Stimulated activated naive CD4-positive, alpha-beta T cell (primary cell): Measurements from ENCODE around the gene CCNY.

Source experiments
- DNase-seq, 6 experiments: peaks; one replicate each; lab custom pipeline; 2025; lab: John Stamatoyannopoulos, UW

The CCNY gene

GRCh38 chr10:35558276-35558675, 222.0 kb downstream of the CCNY start:
- DNase-seq, result no peak

GRCh38 chr10:35559416-35559815, 223.1 kb downstream of the CCNY start:
- no peak for DNase-seq

DNA sequence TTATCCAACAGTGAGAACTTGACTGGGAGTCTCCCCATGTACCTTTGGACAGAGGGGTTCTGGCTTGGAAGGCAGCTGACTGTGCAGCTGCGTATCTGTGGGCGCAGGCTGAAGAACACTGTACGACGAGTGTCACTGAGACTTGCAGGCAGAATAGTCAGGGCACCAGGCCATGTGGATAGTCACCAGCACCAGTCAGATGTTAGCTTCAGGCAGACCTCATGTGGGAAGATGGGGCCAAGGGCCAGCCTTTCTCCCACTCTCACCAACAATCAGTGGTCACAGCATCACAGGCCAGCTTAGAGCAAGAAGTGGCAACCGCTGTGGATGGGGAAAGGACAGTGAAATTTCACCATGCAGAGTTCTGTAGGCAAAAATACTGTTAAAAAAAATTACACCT, 225.4 kb downstream of the CCNY start:
- no peak for DNase-seq

- DNase-seq, result no peak
Observed at GRCh38 chr10:35562427-35562826, 226.1 kb downstream of the CCNY start.

- peak in 3 of 6 experiments; percentile 7 to 30 (median 29) for DNase-seq
Observed at GRCh38 chr10:35563261-35563891, 227.1 kb downstream of the CCNY start.

GRCh38 chr10:35564341-35564968, 228.1 kb downstream of the CCNY start:
- DNase-seq, result no peak

- no peak for DNase-seq
Observed at GRCh38 chr10:35565602-35566081, 229.3 kb downstream of the CCNY start.

DNA sequence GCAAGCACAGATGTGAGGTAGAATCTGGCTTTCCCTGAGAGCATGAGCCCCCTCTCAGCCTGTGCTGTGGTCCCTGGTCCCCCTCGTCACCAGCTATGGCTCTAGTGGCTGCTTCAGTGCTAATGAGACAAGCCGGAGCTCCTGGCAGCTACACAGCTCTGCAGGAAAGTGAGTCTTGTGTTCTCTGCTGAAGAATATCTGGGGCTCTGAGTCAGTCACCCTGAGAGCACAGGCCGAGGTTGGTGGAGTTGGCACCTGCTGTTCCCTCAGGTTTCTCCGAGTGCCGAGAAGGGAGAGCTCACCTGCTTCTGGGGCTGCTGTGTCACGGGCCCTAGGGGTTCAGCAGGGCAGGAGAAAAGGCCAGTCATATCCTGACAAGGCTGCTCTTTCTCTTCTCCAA, 231.6 kb downstream of the CCNY start:
- no peak for DNase-seq

GRCh38 chr10:35568483-35569015, 232.2 kb downstream of the CCNY start:
- no peak for DNase-seq

DNA sequence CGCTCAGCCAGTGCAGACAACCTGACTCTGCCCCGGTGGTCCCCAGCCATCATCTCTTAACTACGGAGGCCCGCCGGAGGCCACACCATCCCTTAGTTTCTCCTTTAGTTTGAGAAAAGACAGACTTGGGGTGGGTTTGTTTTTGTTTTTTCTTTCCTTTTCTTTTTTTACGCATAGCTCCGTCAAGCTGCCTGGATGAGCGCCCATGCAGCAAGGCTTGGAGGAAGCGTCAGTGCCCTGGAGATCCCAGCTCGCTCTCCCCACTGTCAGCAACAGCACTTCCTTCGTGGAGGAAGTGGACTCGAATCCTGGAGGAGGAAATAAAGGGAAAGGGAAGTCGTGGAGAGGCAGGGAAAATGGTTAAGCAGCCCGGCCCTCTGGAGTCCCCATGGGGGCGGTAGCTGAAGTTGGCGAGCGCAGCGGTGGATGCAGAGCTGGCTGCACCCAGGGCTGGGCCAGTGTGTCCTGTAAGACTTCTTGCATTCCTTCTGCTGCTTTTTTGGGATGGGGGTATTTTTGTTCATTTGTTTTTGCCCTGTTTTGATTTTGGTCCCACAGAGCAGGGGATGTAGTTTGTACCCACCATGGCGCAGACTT, 232.9 kb downstream of the CCNY start:
- DNase-seq, result no peak

DNA sequence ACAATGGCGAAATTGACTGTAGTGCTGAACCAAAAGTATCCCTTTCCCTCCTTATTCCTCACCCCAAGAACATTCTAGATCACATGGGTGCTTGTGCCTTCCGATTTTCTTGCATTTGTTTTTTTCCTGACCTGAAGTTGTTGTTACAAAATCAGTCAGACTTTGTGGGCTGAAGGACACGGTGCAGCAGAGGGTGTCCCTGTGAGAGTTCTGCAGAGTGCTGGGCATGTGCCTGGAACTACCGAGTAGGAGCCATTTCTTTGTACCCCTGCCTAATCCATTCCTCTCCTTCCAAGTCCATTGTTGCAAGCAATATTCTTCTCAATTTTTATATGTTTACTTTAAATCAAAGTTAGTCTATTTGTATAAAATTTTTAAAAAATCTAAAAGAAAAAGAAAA, 233.5 kb downstream of the CCNY start:
- no peak for DNase-seq

DNA sequence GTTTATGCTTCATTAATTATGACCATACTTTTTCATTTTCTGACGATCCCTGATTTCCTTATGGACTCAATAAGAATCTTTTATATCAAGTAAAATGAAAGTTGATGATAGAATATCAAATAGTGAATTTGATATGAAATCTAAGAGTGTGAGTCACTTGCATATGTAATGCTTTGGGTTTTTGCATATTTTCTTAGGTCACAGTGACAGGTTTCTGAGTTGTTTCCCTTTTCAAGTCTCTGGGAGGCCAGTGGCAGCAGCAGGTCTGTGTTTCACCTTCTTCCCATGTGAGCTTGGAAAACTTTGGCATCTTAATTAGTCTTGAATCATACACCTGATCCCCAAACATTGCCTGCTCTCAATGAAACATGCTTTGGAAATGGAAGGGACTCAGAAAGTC, 234.1 kb downstream of the CCNY start:
- no peak for DNase-seq

DNA sequence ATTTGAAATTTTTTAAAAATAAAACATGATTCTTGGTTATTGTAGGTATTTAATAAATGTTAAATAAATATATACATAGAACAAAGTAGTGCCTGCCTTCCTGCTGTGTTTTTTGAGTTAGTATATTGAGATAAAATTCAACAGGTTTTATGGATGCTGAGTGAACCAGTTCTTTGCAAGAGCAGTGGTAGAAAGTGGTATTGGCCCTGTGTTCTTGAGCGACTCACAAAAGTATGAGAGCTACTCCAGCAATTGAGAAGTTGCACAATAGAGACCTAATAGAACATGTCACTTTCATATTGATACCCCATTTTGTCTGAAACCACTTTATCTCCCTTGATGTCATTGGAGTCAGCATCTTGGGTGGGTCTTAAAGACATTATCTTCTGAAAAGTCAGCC, 236.3 kb downstream of the CCNY start:
- DNase-seq, result no peak

- DNase-seq, result no peak
Observed at GRCh38 chr10:35573796-35574195, 237.5 kb downstream of the CCNY start.

DNA sequence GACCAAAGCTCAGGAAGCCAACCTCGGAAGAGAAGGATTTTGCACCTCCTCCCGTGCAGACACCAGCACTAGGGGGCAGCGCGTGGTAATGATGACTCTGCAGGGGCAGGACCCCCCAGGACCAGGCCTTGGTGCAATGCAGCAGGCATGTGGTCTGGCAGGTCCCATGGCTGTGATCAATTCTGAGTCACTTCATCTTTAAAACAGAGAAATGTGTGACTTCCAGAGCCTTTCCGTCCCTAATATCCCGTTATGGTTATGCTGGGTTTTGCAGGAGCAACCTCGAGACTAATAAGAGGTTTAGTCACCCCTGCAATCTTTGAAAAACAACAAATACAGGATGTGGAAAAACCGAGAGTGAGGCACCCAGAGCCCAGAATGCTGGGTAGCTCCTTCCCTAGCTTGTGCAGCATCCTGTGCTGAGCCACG, 238.6 kb downstream of the CCNY start:
- DNase-seq, result no peak

GRCh38 chr10:35575640-35576039, 239.3 kb downstream of the CCNY start:
- DNase-seq, result no peak

DNA sequence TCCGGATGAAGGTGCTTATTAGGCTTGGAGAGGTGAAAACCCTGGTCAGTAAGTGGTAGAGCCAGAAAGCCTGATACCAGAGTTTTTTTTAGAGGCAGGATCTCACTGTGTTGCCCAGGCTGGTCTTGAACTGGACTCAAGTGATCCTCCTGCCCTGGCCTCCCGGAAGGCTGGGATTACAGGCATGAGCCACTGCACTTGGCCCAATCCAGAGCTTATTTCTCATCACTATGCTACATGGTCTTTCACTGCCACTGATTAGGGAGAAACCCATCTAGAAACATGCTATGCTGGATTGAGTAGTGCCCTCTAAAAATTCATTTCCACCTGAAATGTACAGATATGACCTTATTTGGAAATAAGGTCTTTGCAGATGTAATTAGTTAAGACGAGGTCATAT, 240.4 kb downstream of the CCNY start:
- no peak for DNase-seq

GRCh38 chr10:35577926-35578617, 241.8 kb downstream of the CCNY start:
- no peak for DNase-seq

DNA sequence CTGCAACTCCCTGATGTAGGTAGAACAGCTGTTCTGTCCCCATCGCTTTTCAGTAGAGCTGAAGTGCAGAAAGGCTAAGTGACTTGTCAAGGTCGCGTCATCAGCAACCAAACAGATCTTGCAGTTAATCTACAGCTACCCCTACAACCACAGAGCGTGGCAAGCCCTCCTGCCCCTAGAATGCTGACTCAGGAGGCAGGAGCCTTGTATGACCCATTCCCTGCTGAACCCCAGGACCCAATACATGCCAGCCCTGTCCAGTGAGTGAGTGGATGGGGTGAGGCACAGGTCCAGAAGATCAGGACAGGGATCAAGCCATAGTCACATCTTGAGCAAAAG, 242.3 kb downstream of the CCNY start:
- no peak for DNase-seq

DNA sequence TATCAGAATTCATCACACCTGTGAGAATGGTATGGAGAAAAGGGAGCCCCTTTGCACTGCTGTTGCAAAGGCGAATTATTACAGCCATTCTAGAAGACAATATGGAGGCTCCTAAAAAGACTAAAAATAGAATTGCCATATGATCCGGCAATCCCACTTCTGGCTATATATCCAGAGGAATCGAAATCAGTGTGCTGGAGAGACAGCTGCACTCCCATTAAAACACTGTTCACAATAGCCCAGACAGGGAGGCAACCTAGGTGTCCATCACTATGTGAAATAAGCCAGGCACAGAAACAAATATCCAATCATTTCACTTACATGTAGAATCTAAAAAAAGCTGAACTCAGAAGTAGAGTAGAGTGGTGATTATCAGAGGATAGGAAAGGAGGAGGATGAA, 242.8 kb downstream of the CCNY start:
- no peak for DNase-seq

DNA sequence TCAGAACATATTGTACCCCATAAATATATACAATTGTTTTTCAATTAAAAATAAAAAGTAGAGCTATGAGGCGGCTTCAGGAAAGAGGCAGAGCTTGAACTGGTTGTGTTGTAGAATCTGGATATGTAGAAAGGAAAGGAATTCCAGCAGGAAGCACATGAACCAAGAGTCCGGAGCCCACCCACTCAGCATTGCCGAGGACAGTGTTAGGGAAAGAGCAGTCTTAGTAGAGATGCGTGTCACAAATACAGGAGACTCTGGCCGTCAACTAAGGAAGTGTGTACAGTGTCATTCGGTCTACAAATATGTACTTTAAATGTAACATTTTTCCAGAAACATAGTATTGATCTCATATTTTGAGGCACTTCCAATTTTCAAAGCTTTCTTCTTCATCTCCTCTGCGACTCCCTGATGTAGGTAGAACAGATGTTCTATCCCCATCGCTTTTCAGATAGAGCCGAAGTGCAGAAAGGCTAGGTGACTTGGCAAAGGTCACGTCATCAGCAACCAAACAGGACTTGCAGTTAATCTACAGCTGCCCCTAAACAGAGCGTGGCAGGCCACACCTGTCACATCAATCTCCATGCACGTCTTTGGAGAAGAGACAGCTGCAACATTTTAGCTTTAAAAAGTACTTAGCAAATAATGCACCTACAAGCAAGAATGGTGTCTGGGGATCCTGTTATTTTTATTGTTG, 243.6 kb downstream of the CCNY start:
- no peak for DNase-seq

- no peak for DNase-seq
Observed at GRCh38 chr10:35580423-35580770, 244.1 kb downstream of the CCNY start.
